H1 (cell line): ENCODE measurements around the gene MEST. TPM values are rescaled to one million over a fixed set of nuclear protein-coding genes. Genes with fewer than 3 reads are reported as not detected.

Experiments used
- CTCF ChIA-PET: fragments of 300-600 bp; sonication (Branson Sonifier 250); formaldehyde crosslinking; loops from one replicate; lab custom pipeline; 2021; ENCODE audit not compliant: partially characterized antibody; lab: Charles Lee
- POLR2A ChIA-PET: fragments of 300-600 bp; sonication (Branson Sonifier 250); formaldehyde crosslinking; loops from one replicate; lab custom pipeline; 2021; ENCODE audit warnings: inconsistent platforms; ENCODE audit not compliant: partially characterized antibody; lab: Charles Lee
- DNase-seq, 2 experiments: peaks; one replicate each; pipeline versions ENCODE4 v3.0.0 to v3.0.0-alpha.2; 2010 to 2022; ENCODE audit warnings: low spot score in 2 of 2, low read depth in 1 of 2, mixed read lengths in 1 of 2
- FAIRE-seq: peaks from 2 replicates; lab custom pipeline; 2011; peaks lifted over from hg19 to GRCh38; lab: Jason Lieb, UNC
- H2AFZ ChIP-seq: 2 replicates; pipeline ENCODE4 v1.8.1; 2012; ENCODE audit warnings: low read length, inconsistent platforms
- H2AK5ac ChIP-seq: 2 replicates; pipeline ENCODE4 v1.6.1; 2013; ENCODE audit warnings: low read depth, low read length
- H2BK120ac ChIP-seq: replicated peaks from 2 replicates; pipeline ENCODE3; 2013; ENCODE audit warnings: low read depth, low read length, inconsistent platforms
- H2BK12ac ChIP-seq: 2 replicates; pipeline ENCODE4 v1.6.1; 2013; ENCODE audit warnings: low read depth, low read length
- H2BK15ac ChIP-seq: 2 replicates; pipeline ENCODE4 v1.6.1; 2013; ENCODE audit warnings: low read length
- H2BK20ac ChIP-seq: 2 replicates; pipeline ENCODE4 v1.6.1; 2013; ENCODE audit warnings: low read length
- H2BK5ac ChIP-seq: 2 replicates; pipeline ENCODE4 v1.6.1; 2013; ENCODE audit warnings: low read depth, low read length
- H3K14ac ChIP-seq: 2 replicates; pipeline ENCODE4 v1.6.1; 2013; ENCODE audit warnings: inconsistent platforms; ENCODE audit not compliant: insufficient read length
- H3K18ac ChIP-seq: 2 replicates; pipeline ENCODE4 v1.6.1; 2013; ENCODE audit warnings: low read length; ENCODE audit errors: extremely low read depth
- H3K23ac ChIP-seq: 2 replicates; pipeline ENCODE4 v1.6.1; 2013; ENCODE audit warnings: inconsistent platforms; ENCODE audit not compliant: insufficient read length
- H3K23me2 ChIP-seq: 2 replicates; pipeline ENCODE4 v1.6.1; 2013; ENCODE audit warnings: low read depth, low read length
- H3K27ac ChIP-seq: 2 replicates; pipeline ENCODE4 v1.6.1; 2011; ENCODE audit warnings: low read depth, low read length, inconsistent platforms
- H3K27me3 ChIP-seq, 4 experiments: replicated peaks in 1 of 4; 1 replicate in 1 of 4; 2 replicates in 3 of 4; pipeline versions ENCODE4 v1.6.1 to v1.8.1; 2011 to 2013; ENCODE audit warnings: low read length in 3 of 4, mild to moderate bottlenecking in 3 of 4, inconsistent platforms in 2 of 4, mixed read lengths in 2 of 4, moderate library complexity in 1 of 4; ENCODE audit not compliant: control insufficient read depth in 3 of 4, insufficient read depth in 3 of 4; ENCODE audit errors: extremely low read depth in 1 of 4
- H3K36me3 ChIP-seq, 4 experiments: 2 replicates each; pipeline versions ENCODE4 v1.6.1 to v1.8.1; 2011 to 2013; ENCODE audit warnings: mild to moderate bottlenecking in 4 of 4, low read length in 3 of 4, moderate library complexity in 2 of 4, control low read depth in 1 of 4, inconsistent platforms in 1 of 4; ENCODE audit not compliant: insufficient read depth in 4 of 4, control insufficient read depth in 2 of 4
- H3K4ac ChIP-seq: replicated peaks from 2 replicates; pipeline ENCODE3; 2013; ENCODE audit warnings: low read length, low read depth, mixed read lengths, inconsistent platforms; ENCODE audit not compliant: insufficient read length
- H3K4me1 ChIP-seq, 4 experiments: replicated peaks in 1 of 4; 1 replicate in 1 of 4; 2 replicates in 3 of 4; pipeline versions ENCODE4 v1.6.1 to v1.8.1; 2011 to 2013; ENCODE audit warnings: low read length in 3 of 4, inconsistent platforms in 2 of 4, mixed read lengths in 1 of 4; ENCODE audit not compliant: insufficient read depth in 4 of 4, control insufficient read depth in 3 of 4
- H3K4me2 ChIP-seq, 2 experiments: 2 replicates each; pipeline versions ENCODE4 v1.6.1 to v1.8.1; 2011 to 2013; ENCODE audit warnings: low read depth in 2 of 2, low read length in 2 of 2, control low read depth in 1 of 2, inconsistent platforms in 1 of 2, mild to moderate bottlenecking in 1 of 2; ENCODE audit not compliant: insufficient read depth in 1 of 2
- H3K4me3 ChIP-seq, 4 experiments: fragments of 200-600, 300-600 bp in 1 of 4; sonication (generic), shearing (Covaris generic), sonication (Bioruptor Twin) in 1 of 4; 2 replicates each; pipeline versions ENCODE4 v1.5.1 to v1.8.1; 2011 to 2016; ENCODE audit warnings: low read length in 4 of 4, low read depth in 3 of 4, control low read depth in 2 of 4, inconsistent platforms in 2 of 4, mild to moderate bottlenecking in 2 of 4, mixed read lengths in 1 of 4, moderate library complexity in 1 of 4; ENCODE audit not compliant: insufficient read depth in 2 of 4; ENCODE audit errors: extremely low read depth in 1 of 4
- H3K56ac ChIP-seq: replicated peaks from 2 replicates; pipeline ENCODE3; 2013; ENCODE audit warnings: low read depth, mild to moderate bottlenecking, mixed read lengths, low read length, inconsistent platforms; ENCODE audit not compliant: insufficient read length
- H3K79me1 ChIP-seq: 2 replicates; pipeline ENCODE4 v1.6.1; 2013; ENCODE audit warnings: low read depth, low read length, control low read depth
- H3K79me2 ChIP-seq, 2 experiments: 2 replicates each; pipeline versions ENCODE4 v1.6.1 to v1.8.1; 2012 to 2013; ENCODE audit warnings: low read length in 2 of 2, mild to moderate bottlenecking in 2 of 2, inconsistent platforms in 1 of 2; ENCODE audit not compliant: insufficient read depth in 2 of 2, control insufficient read depth in 1 of 2
- H3K9ac ChIP-seq, 4 experiments: replicated peaks in 1 of 4; 1 replicate in 1 of 4; 2 replicates in 3 of 4; pipeline versions ENCODE4 v1.6.1 to v1.8.1; 2011 to 2013; ENCODE audit warnings: low read depth in 3 of 4, low read length in 3 of 4, control low read depth in 2 of 4, mild to moderate bottlenecking in 2 of 4, moderate library complexity in 2 of 4, inconsistent platforms in 1 of 4; ENCODE audit errors: extremely low read depth in 1 of 4
- H3K9me3 ChIP-seq, 2 experiments: 2 replicates each; pipeline versions ENCODE4 v1.6.1 to v1.8.1; 2012 to 2013; ENCODE audit warnings: mild to moderate bottlenecking in 2 of 2, moderate library complexity in 2 of 2, control low read depth in 1 of 2, inconsistent platforms in 1 of 2, low read depth in 1 of 2, low read length in 1 of 2, mixed read lengths in 1 of 2; ENCODE audit not compliant: insufficient read depth in 2 of 2
- H4K20me1 ChIP-seq, 2 experiments: replicated peaks in 1 of 2; 2 replicates each; pipeline versions ENCODE3 to v1.8.1; 2011 to 2013; ENCODE audit warnings: inconsistent platforms in 2 of 2, low read length in 2 of 2, mild to moderate bottlenecking in 1 of 2; ENCODE audit not compliant: insufficient read depth in 2 of 2, control insufficient read depth in 1 of 2
- H4K5ac ChIP-seq: 2 replicates; pipeline ENCODE4 v1.6.1; 2013; ENCODE audit warnings: low read length, low read depth, mixed read lengths, inconsistent platforms; ENCODE audit not compliant: insufficient read length
- H4K8ac ChIP-seq: 2 replicates; pipeline ENCODE4 v1.8.0; 2013; ENCODE audit warnings: mild to moderate bottlenecking, moderate library complexity, low read length, inconsistent platforms; ENCODE audit not compliant: insufficient read depth; ENCODE audit errors: extremely low read depth
- H4K91ac ChIP-seq: replicated peaks from 2 replicates; pipeline ENCODE3; 2013; ENCODE audit warnings: low read length, mixed read lengths, inconsistent platforms; ENCODE audit not compliant: insufficient read length
- CBX8 ChIP-seq: fragments of 300-800, 300-1000 bp; sonication (generic); IDR thresholded peaks from 2 replicates; pipeline ENCODE4 v1.7.1; 2016; ENCODE audit warnings: low read depth, low read length, borderline replicate concordance
- CEBPB ChIP-seq: IDR thresholded peaks from 2 replicates; pipeline ENCODE4 v1.6.1; 2012; ENCODE audit warnings: low read depth, low read length
- EGR1 ChIP-seq: IDR thresholded peaks from 2 replicates; pipeline ENCODE4 v1.6.1; 2011; ENCODE audit warnings: low read depth, low read length, borderline replicate concordance
- EZH2 ChIP-seq: fragments of 200-600 bp; sonication (generic); IDR thresholded peaks from 2 replicates; pipeline ENCODE4 v1.7.1; 2012; ENCODE audit warnings: low read depth, mild to moderate bottlenecking, moderate library complexity, low read length, inconsistent platforms; ENCODE audit not compliant: severe bottlenecking
- GABPA ChIP-seq: IDR thresholded peaks from 2 replicates; pipeline ENCODE4 v1.6.1; 2011; ENCODE audit warnings: mild to moderate bottlenecking, low read length, moderate library complexity, borderline replicate concordance; ENCODE audit not compliant: insufficient read depth
- HDAC6 ChIP-seq: IDR thresholded peaks from one replicate; pipeline ENCODE4 v1.7.1; 2012; ENCODE audit warnings: low read depth, mild to moderate bottlenecking, inconsistent platforms, low read length, moderate library complexity
- NRF1 ChIP-seq: IDR thresholded peaks from 2 replicates; pipeline ENCODE4 v1.6.1; 2011; ENCODE audit warnings: mild to moderate bottlenecking, low read depth, low read length, improper control_type of control experiment
- RBBP5 ChIP-seq: IDR thresholded peaks from 2 replicates; pipeline ENCODE4 v1.7.1; 2012; ENCODE audit warnings: low read depth, mild to moderate bottlenecking, inconsistent platforms, low read length, moderate library complexity, borderline replicate concordance
- SP2 ChIP-seq: IDR thresholded peaks from 2 replicates; pipeline ENCODE4 v1.6.1; 2012; ENCODE audit warnings: mild to moderate bottlenecking, low read length, inconsistent platforms
- WGBS, 2 experiments: shearing (Covaris generic) in 1 of 2; methylation state at CpG; one replicate each; pipeline versions ENCODE4 v1.1.6 to v1.1.7; 2013 to 2015; ENCODE audit warnings: low lambda C conversion rate in 2 of 2, mixed read lengths in 2 of 2, inconsistent platforms in 1 of 2, low coverage in 1 of 2, missing lambda C conversion rate in 1 of 2; ENCODE audit not compliant: insufficient replicate concordance in 2 of 2, insufficient coverage in 1 of 2, insufficient read length in 1 of 2; ENCODE audit errors: extremely low coverage in 1 of 2, missing lambda C conversion rate in 1 of 2; 5-methylcytosine and 5-hydroxymethylcytosine counted together
- polyA plus RNA-seq, 7 experiments: library from polyadenylated mRNA; depleted of rRNA in 3 of 7; stranded (reverse) in 5 of 7; unstranded in 2 of 7; fragments of >200 nt in 5 of 7; fragments of 200-250 nt in 2 of 7; gene quantifications; 1 replicate in 5 of 7; 2 replicates in 1 of 7; 4 replicates in 1 of 7; pipeline versions ENCODE4 v1.2.1 to v1.2.3, GENCODE V29; 2011 to 2013; ENCODE audit warnings: missing spikeins in 2 of 7, mixed read lengths in 2 of 7
- total RNA-seq: library from RNA; stranded (reverse); fragmentation: NEBNext Ultra II Directional; extraction: Animal tissue kit (Norgen Biotek cat#: 25700); gene quantifications from 2 replicates; pipeline ENCODE4 v1.2.1, GENCODE V29; 2021

MEST gene
- total and polyA plus RNA-seq, 2 of the 8 experiments (the other 6 are each of a cell fraction or from before 2014, with no cell fraction given): 176 to 269 TPM

DNA sequence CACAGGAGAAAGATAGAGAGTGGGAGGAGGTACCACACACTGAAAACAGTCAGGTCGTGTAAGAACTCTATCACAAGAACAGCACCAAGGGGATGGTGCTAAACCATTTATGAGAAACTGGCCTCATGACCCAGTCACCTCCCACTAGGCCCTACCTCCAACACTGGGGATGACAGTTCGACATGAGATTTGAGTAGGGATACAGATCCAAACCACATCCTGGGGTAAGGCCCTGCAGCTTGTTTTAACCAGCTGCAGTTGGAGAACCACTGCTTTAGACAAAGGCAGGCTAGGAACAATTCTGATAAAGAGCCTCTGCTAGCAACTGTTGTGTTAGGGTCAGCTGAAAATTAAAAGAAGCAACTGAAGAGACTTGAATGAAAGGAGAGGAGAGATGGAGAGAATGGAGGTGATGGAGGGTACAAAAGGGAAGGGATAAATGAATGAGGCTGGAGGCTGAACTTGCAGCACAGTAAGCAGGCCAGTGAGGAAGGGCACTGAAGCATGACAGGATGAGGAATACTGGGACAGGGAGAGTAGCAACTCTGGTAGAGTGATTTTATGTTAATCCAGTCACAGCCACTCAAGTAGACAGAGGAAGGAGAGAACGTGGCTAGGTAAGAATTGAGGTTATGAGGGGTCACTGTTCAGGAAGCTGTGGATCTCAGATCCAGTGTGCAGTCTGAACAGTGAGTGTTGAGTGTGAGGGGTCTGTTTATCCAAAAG lies 23.6 kb downstream of the MEST start:
- FAIRE-seq (no peak), DNase-seq (no peak)
- Histone ChIP-seq H3K4me2 (no peak overlapping the region), H4K8ac (no peak overlapping the region), H3K18ac (no peak overlapping the region), H4K91ac (no peak overlapping the region), H3K4me1 (no peaks in the 10 kb centered on the region), H2BK120ac (no peak overlapping the region), H3K79me2 (no peaks in the 10 kb centered on the region), H3K9ac (no peak overlapping the region), H3K27ac (no peak overlapping the region), H2AFZ (no peak overlapping the region), H3K14ac (no peak overlapping the region), H2AK5ac (no peak overlapping the region), H3K79me1 (no peaks in the 10 kb centered on the region), H2BK15ac (no peak overlapping the region), H3K36me3 (no peaks in the 10 kb centered on the region; a peak in 3 of 8 replicates), H2BK5ac (no peak overlapping the region), H3K23ac (no peak overlapping the region), H2BK12ac (no peak overlapping the region), H3K27me3 (no peaks in the 10 kb centered on the region), H3K4me3 (no peak overlapping the region), H4K20me1 (peaks cover 0 to 4% of the 10 kb centered on the region in 2 experiments), H3K4ac (no peak overlapping the region), H3K9me3 (no peaks in the 10 kb centered on the region), H3K23me2 (no peaks in the 10 kb centered on the region; the same call in 1 of the 2 replicates), H3K56ac (no peak overlapping the region), H2BK20ac (no peak overlapping the region), H4K5ac (no peak overlapping the region)
- TF ChIP-seq HDAC6: no peak
- no peak for TF ChIP-seq RBBP5
- no peak for TF ChIP-seq CBX8
- TF ChIP-seq CEBPB: no peak
- TF ChIP-seq EGR1: no peak
- no peak for TF ChIP-seq SP2
- TF ChIP-seq GABPA: no peak
- no peak for TF ChIP-seq NRF1
- no peak for TF ChIP-seq EZH2
- POLR2A ChIA-PET: no interaction called here
- CTCF ChIA-PET: no interaction called here
- WGBS, 2 experiments: 78% methylated on average over 3 of the region's 3 CpGs; no CpG with 5 or more reads in 1 of the 2 experiments
